ENCODE data around the gene TEAD1.

The TEAD1 gene

DNA sequence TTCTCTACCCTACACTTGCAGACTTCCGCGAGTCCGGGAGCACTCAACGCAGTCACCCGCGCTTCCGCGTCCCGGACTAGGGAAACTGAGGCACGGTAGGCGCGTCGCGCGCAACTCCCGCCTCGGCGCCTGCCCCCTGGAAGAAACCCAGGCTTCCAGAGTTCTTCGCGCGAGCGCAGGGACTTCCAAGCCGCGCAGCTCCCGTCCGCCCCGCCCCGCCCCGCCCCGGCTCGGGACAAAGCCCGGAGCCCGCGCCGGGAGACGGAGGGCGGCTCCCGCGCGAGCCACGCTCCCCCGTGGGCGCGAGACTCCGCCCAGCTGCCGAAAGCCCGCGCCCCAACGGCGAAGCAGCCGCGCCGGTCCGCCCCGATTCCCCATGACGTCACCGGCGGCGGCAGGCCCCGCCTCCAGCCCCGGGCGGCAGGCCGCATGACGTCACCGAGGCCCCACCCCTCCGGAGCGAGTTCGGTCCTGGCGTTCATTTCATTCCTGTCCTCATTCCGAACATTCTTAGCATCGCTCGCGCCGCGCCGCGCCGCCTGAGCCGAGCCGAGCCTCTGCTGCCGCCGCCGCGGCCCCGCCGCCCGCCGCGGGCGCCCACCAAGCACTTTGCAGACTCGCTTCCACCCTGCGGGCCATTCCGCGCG is at the start of gene TEAD1:
TEAD1 (plus strand) TSS at position 498 of the 647 bp plus-strand sequence.
- DNase-seq (ENCODE audit: low read depth): peak; percentile 62

DNA sequence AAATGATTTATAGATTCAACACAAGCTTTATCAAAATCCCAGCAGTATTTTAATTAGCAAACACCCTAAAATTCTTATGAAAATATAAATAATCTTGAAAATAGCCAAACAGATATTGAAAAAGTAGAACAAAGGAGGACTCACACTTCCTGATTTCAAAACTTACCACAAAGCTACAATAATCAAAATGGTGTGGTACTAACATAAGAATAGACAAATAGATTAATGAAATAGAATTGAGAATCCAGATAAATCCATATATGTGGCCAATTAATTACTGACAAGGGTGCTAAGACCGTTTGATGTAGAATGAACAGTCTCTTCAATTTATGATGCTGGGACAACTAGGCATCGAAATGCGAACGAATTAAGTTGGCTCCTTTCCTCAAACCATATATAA is 49.6 kb upstream of the TEAD1 start:
- DNase-seq (ENCODE audit: low read depth): no peak

DNA sequence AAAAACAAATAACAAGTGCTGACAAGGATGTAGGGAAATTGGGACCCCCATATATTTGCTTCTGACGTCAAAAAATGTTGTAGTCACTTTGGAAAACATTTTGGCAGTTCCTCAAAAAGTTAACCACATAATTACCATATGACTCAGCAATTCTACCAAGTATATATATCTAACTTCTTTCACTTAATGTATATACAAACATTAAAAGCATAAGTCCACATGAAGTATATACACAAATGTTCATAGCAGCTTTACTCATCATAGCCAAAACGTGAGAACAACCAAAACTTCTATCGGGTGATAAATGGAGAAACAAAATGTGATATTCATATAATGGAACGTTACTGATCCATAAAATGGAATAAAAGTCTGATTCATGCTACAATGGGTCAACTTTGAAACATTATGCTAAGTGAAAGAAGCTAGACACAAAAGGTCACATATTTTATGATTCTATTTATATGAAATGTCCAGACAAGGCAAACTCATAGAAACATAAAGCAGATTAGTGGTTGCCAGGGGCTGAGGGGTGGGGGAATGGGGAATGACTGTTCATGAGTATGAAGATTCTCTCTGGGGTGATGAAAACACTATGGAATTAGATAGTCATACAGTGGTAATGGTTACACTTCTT is 48.7 kb upstream of the TEAD1 start:
- DNase-seq (ENCODE audit: low read depth): no peak

DNA sequence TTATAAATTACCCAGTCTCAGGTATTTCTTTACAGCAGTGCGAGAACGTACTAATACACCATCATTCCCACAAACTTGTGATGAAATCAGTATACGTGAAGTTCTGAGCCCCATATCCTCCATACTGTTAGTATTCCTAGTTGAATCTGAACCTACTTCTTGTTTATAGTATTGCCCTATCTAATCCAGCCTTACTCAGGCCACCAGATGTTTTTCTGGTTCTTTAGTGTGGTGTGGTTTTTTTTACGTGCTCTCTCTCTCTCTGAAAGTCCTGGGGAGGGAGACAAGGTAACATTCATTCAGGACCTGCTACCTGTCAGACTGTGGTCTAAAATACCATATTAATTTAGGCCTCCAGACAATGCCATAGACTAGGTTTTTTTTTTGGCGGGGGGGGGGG is 47.6 kb upstream of the TEAD1 start:
- DNase-seq (ENCODE audit: low read depth): no peak

DNA sequence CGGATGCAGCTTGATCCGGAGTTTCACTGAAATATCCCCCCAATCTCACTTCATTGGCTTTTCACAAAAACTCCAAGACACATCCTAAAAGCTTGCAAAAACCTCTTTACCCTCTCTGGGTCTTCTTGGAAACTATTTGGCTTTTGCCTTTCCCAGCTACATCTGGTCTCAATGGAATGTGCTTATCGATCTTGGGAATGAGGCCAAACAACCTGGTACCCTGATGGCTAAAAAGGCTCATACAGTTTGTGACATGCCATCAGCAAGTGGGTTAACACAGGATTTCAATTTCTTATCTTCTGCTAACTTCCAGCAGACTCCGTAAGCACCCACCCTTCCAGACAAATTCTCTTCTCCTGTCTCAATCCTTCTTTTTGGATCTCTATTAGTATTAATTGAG is 45.9 kb upstream of the TEAD1 start:
- no peak for DNase-seq (ENCODE audit: low read depth)

DNA sequence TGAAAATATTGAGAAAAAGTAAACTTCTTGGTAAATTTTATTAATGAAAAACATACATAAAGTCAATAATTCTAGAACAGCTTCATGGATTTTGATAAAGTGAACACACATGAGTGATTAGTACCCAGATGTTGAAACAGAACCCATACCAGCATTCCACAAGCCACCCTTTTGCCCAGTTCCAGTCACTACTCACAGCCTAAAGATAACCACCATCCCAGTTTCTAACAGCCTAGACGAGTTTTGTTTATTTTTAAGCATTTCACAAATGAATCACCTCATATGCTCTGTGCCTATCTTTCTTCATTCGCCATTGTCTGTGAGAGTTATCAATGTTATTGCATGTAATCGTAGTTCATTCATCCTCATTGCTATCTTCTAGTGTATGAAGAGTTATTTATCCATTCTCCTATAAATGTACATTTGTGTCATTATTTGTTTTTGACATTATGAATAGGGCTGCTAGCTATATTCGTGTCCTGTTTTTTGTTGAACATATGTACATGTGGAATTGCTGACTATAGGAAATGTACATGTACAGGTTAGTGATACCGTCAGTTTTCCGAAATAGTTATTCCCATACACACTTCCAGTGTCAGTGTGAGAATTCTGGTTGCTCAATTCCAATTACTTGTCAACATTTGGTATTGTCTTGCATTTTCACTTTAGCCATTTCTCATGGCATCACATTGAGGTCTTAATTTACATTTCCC is 44.5 kb upstream of the TEAD1 start:
- DNase-seq (ENCODE audit: low read depth): no peak

DNA sequence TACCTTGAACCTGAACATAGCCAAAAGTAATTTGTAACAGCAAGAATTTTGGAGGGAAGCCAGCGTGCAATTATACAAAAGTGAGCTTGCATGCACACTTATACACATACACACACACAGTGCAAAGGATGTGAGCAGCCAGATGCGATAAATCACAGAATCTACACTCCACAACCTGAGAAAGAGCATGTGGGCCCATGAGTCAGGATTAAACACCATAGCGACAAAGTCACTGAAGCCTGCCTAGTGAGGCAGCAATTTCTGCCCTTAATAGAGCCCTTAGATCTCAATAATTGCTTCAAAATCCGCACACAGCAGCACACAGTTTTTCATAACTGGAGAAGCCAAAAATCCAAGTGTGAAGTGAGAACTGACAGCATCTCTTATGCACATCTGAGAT is 42.6 kb upstream of the TEAD1 start:
- no peak for DNase-seq (ENCODE audit: low read depth)

DNA sequence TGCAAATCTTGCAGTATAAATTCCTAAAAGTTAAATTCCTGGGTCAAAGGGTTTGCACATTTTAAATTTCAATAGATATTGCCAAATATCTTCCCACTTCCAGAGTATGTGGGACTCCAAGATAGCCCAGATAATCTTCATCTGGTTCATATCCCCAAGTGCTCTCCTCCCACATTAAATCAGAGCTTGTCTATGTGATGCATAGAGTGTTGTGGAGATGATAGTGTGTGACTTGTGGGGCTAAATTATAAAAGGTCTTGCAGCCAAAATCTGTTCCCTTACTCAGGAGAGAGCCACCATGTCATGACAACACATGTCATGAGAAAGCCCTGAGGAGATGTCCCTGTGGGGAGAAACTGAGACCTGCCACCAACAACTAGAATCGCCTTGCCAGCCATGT is 39.9 kb upstream of the TEAD1 start:
- no peak for DNase-seq (ENCODE audit: low read depth)

DNA sequence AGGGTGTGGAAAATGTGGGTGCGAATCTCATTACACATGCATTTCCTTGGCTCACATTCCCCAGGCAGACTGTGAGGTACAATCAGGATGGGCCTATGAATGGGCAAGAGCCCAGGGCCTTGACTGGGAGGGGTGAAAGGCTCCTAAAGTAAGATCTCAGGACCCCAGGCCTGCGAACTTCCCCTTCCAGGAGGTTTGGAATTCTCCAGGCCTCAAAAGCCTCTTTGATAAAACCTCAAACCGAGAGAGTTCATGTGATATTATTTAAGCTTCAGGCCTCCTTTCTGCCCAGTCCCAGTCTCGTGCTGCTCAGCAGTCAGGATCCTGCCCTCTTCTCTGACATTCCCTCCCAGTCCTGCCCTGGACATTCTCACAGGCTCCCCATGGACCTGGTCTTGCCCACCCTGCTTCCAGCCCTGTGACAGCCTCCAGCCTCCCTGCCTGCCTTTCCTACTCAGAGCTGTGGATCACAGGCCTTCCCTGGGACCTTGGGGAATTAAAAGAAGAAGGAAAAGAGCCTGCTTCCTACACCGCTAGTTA is 37.3 kb upstream of the TEAD1 start:
- DNase-seq (ENCODE audit: low read depth): no peak

DNA sequence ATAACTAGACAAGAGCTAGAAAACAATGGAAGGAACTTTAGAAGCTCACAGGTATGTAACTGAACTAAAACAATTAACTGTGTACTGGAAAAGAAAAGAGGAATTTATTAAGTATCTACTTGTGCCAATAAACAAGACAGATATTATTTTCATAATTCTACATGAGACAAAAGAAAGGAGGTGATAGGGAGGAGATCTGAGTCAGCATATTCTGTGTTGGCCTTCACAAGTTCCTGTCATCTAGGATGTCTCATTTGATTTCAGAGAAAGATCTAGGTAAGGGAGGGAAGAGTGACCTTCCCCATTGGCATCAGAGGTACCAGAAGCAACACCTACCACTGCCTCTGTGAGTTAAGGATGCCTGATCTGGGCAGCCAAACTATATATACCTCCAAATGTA is 34.8 kb upstream of the TEAD1 start:
- no peak for DNase-seq (ENCODE audit: low read depth)

DNA sequence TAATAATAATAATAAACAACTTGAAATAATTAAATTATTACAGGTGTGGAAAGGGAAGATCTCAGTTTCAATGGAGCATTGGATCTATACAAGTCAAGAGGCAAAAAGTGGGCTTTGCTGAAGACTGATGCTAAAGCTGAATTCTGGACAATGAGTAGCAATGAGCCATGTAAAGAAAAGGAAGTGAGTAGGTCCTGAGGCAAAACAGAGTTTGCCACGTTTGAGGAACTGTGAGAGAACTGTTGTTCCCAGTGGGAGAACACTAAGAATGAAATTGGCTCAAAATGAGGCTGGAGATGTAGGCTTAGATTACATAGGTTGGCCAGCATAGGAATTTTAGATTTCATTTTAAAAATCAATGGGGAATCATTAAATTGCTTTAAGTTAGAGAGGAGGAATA is 33.9 kb upstream of the TEAD1 start:
- DNase-seq (ENCODE audit: low read depth): no peak

DNA sequence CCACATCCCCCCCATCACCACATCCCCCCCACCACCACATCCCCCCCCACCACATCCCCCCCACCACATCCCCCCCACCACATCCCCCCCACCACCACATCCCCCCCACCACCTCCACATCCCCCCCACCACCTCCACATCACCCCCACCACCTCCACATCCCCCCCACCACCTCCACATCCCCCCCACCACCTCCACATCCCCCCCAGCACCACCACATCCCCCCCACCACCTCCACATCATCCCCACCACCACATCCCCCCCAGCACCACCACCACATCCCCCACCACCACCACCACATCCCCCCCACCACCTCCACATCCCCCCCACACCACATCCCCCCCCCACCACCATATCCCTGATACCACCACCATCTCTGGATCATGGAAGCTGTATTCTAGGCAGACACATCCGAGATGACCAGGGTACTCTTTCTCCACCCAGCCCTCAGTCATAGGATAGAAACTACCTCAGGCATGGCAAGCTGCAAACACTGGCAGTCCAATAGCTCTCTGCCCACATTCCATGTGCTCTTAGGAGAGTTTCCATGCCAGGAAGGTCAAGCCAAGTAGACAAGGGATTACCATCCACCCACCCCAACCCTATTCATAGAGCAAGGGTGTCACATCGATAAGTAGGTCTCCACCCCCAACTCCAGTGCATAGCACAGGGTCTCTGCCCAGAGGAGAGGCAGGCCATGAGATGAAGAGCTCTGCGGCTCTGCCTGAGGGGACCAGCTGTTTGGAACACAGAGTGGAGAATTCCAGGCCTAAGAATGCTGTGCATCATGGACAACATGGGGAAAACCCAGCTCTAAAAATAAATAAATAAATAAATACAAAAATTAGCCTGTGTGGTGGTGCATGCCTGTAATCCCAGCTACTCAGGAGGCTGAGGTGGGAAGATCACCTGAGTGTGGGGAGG is 33.0 kb upstream of the TEAD1 start:
- DNase-seq (ENCODE audit: low read depth): no peak

DNA sequence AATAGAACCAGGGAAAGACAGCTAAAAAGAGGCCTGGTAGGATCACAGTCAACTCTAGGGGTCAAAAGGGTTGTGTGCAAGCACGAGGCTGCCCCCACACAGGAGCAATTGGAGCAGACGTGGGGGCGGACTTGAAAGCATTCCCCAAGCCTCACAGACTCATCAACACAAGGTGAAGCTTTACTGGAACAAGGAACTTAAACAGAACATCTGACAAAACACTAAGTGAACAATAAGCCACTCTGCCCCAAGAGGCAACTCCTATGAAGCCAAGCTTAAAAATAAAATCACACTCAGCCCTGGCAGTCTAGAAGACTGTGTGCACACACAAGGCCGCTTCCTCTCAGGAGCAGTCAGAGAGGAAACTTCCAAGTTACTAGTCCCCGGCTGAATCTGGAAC is 32.2 kb upstream of the TEAD1 start:
- no peak for DNase-seq (ENCODE audit: low read depth)

DNA sequence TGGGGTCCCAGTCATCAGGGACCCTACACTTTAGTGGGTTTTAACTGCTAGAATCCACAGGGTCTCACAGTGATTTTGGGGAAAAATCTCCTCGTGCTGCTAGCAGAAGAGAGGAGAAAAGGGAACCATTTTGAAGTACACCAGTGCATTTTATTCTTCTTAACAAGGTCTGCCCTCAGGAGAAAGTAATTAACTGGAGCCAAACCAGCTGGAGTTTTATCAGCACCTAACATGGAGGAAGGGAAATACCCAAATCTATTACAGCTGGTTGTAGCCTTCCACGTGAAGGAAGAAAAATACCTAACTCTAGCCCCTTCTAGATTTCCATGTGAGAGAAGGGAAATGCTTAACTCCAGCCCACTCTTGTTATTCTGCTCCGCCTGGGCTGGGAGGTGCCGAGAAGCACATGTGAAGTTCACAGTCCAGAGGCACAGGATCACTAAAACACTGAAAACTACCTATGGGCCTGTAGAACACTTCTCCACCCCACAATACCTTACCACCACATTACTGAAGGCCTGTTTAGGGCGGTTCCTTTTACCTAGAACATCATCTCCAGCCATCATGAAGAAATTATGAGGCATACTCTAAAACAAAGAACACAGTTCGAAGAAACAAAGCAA is 31.3 kb upstream of the TEAD1 start:
- no peak for DNase-seq (ENCODE audit: low read depth)

DNA sequence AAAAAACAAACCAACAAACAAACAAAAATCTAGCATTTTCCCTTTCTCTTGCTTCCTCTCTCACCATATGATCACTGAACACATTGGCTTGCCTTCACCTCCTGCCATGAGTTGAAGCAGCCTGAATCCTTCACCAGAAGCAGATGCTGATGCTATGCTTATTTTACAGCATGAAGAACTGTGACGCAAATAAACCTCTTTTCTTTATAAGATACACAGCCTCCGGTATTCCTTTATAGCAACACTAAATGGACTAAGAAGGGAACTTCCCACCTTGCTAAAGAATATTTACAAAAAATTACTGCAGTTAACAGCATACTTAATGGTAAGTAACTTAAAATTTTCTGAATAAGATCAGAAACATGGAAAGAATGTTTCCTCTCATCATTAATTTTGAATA is 27.7 kb upstream of the TEAD1 start:
- DNase-seq (ENCODE audit: low read depth): no peak

DNA sequence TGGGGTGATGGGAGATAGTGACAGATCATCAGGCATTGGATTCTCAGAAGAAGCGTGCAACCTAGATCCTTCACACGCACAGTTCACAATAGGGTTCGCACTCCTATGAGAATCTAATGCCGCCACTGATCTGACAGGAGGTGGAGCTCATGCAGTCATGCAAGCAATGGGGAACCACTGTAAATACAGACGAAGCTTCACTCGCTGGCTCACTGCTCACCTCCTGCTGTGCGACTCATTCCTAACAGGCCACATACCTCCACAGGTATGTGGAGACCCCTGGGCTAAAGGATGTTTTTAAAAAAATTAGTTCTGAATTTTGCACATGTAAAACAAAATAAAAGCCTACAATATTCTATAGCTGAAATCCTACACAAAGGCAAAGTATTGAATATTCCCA is 20.5 kb upstream of the TEAD1 start:
- DNase-seq (ENCODE audit: low read depth): no peak

DNA sequence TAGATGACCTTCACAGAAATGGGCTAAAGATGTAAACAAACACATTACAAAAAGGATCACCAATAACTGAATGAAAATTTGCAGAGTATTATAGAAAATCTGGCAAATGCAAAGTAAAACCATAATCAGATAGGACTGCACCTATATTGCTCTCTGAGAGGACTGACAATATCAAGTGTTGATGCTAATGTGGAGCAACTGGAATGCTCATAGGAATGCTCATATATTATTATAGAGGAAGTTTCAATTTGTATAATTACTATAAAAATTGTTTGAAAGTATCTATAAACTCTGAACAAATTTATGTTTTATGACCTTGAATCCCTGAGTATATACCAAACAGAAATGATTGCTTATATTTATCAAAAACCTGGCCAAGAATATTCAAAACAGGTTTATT is 18.4 kb upstream of the TEAD1 start:
- no peak for DNase-seq (ENCODE audit: low read depth)

DNA sequence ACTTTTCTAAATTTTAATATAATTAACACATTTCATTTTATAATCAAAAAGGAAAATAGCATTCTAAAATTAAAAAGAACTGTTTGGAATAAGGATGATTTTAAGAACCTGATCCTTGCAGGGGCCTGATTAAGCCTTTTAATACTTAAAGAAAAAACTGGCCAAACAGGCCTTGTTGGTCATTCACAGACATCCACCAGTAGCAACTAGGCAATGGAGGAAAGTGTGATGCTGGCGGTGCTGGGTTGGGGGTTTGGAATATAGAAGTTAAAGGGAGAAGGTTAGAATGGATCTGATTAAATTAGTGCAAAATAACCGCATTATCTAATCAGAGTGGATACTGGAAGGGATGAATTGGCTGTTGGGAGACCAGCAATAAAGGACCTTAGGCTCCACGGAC is 16.9 kb upstream of the TEAD1 start:
- no peak for DNase-seq (ENCODE audit: low read depth)

DNA sequence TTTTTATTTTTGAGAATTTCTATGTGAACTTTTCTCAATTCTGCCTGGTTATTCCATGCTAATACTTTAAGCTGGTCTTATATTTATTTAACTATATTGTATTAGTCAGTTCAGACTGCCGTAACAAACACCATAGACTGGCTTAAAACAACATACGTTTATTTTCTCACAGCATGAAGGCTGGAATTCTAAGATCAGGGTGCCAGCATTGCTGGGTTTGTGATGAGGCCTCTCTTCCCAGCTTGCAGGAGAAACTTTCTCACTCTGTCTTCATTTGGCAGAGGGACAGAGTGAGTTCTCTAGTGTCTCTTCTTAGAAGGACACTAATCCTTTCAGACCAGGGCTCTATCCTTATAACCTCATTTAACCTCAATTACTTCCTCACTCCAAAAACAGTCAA is 16.2 kb upstream of the TEAD1 start:
- DNase-seq (ENCODE audit: low read depth): no peak

DNA sequence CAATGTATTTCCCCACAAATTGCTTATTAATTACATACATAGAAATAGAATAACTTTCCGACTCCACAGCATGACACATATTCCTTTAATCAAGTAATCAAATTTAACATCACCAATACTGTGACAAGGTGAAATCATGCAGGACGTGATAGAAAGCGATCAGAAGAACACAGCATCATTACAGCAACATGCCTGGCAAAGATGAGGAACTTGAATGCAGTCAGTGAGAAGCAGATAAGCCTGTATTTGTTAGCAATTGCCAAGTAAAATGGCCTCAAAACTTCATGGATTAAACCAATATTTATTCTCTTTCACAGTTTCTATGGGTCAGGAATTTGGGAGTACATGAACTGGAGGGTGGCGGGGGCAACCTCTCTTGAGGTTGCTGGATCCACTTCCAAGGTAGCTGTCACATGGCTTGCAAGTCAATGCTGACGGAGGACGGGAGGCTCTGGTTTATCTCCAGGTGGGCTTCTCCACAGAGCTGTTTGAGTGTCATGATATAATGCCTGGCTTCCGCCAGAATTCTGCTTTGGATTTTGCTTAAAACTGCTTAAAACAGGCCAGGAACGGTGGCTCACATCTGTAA is 12.0 kb upstream of the TEAD1 start:
- DNase-seq (ENCODE audit: low read depth): no peak

DNA sequence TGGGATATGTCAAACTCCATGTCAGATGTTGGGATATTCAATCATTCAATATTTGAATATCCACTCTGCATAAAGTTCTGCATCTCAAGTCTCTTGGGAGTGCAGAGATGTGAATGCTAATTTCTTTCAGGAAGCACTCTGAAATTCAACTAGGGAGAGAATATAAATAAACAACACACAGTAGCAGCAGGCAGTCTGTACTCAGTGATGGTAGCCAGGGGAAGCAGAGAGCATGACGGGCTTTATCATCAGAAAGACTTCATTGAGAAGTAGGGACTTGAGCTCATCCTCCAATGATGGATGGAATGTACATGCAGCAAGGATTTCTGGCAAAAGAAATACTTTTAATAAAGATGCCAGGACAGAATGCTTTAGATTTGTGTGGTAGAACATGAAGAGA is 9.8 kb upstream of the TEAD1 start:
- DNase-seq (ENCODE audit: low read depth): no peak
